ENCODE data around the gene APLP2. TPM values are rescaled to one million over a fixed set of nuclear protein-coding genes. Genes with fewer than 3 reads are reported as not detected.
A peak's percentile ranks its signal among the peaks of the same experiment; 100 is the strongest.

The APLP2 gene
- total and polyA plus RNA-seq, 9 of the 15 experiments (the other 6 are each of a cell fraction or from before 2014, with no cell fraction given) = 17.4 to 164 (median 118) TPM

- peak; percentile 38; the same call in 1 of the 2 replicates for TF ChIP-seq ZFX (CRISPR knock-in tag; IDR thresholded peaks at IDR 0.05)
- TF ChIP-seq EHMT2 (IDR thresholded peaks at IDR 0.05) = no peak
- no peak for TF ChIP-seq GTF2B (IDR thresholded peaks at IDR 0.05; ENCODE audit: extremely low read depth, insufficient read length)
- no peak for TF ChIP-seq NR3C1 (CRISPR knock-in tag; IDR thresholded peaks at IDR 0.05)
- TF ChIP-seq POLR2A (conservative IDR thresholded peaks at IDR 0.05) = no peak
- TF ChIP-seq ELK3 (CRISPR knock-in tag; IDR thresholded peaks at IDR 0.05) = no peak
- TF ChIP-seq TCF7 (IDR thresholded peaks at IDR 0.05; ENCODE audit: borderline replicate concordance) = no peak
- no peak for TF ChIP-seq SRSF1 (IDR thresholded peaks at IDR 0.05; ENCODE audit: low read depth, low read length)
- no peak for TF ChIP-seq ARHGAP35 (IDR thresholded peaks at IDR 0.05; ENCODE audit: partially characterized antibody)
- TF ChIP-seq ELF1 (tag; IDR thresholded peaks at IDR 0.05) = no peak
- TF ChIP-seq MAZ (CRISPR knock-in tag; conservative IDR thresholded peaks at IDR 0.05 in 1 of 2, IDR thresholded peaks at IDR 0.05 in 1 of 2) = peak in 1 of 2 experiments; percentile 26; a peak in 1 of 4 replicates
- TF ChIP-seq ZNF699 (CRISPR knock-in tag; IDR thresholded peaks at IDR 0.05; ENCODE audit: insufficient replicate concordance) = no peak
- TF ChIP-seq SNIP1 (IDR thresholded peaks at IDR 0.05; ENCODE audit: low read depth) = no peak
- TF ChIP-seq CHAMP1 (IDR thresholded peaks at IDR 0.05) = no peak
- TF ChIP-seq HDAC8 (tag; IDR thresholded peaks at IDR 0.05) = no peak
- no peak for TF ChIP-seq ZSCAN29 (IDR thresholded peaks at IDR 0.05)
- TF ChIP-seq CHD2 (IDR thresholded peaks at IDR 0.05; ENCODE audit: low read depth, low read length) = no peak
- no peak for TF ChIP-seq RREB1 (CRISPR knock-in tag; IDR thresholded peaks at IDR 0.05)
- TF ChIP-seq ZNF766 (CRISPR knock-in tag; conservative IDR thresholded peaks at IDR 0.05) = no peak
Observed at GRCh38 chr11:130070109-130070845, 583 bp downstream of the APLP2 start (continued).
